Hepatocyte (in vitro differentiated cells): ENCODE measurements around the gene SLC5A4. TPM values are rescaled to one million over a fixed set of nuclear protein-coding genes. Genes with fewer than 3 reads are reported as not detected.

Experiments
- DNase-seq: peaks from one replicate; pipeline ENCODE4 v3.0.0-alpha.2; 2016; ENCODE audit warnings: low spot score
- H2AFZ ChIP-seq: fragments of 200-600 bp; sonication (generic); 2 replicates; pipeline ENCODE4 v1.6.0; 2016; ENCODE audit warnings: antibody characterized with exemption, mild to moderate bottlenecking
- H3K27ac ChIP-seq: fragments of 200-600 bp; sonication (generic); 2 replicates; pipeline ENCODE4 v1.5.1; 2016; ENCODE audit warnings: mild to moderate bottlenecking
- H3K27me3 ChIP-seq: fragments of 200-600 bp; sonication (generic); 2 replicates; pipeline ENCODE4 v1.6.1; 2016
- H3K36me3 ChIP-seq: fragments of 200-600 bp; sonication (generic); replicated peaks from 2 replicates; pipeline ENCODE4 v1.5.1; 2016; ENCODE audit warnings: low read depth; ENCODE audit not compliant: insufficient read depth
- H3K4me1 ChIP-seq: fragments of 200-600 bp; sonication (generic); 2 replicates; pipeline ENCODE4 v1.5.1; 2016; ENCODE audit warnings: mild to moderate bottlenecking, moderate library complexity; ENCODE audit not compliant: insufficient read depth
- H3K4me2 ChIP-seq: fragments of 200-600 bp; sonication (generic); 2 replicates; pipeline ENCODE4 v1.6.0; 2016
- H3K4me3 ChIP-seq: fragments of 200-600 bp; sonication (generic); 2 replicates; pipeline ENCODE4 v1.5.1; 2016; ENCODE audit warnings: mild to moderate bottlenecking
- H3K79me2 ChIP-seq: fragments of 200-600 bp; sonication (generic); 2 replicates; pipeline ENCODE4 v1.6.0; 2017; ENCODE audit warnings: mild to moderate bottlenecking
- H3K9me2 ChIP-seq: fragments of 200-600 bp; sonication (generic); replicated peaks from 2 replicates; pipeline ENCODE4 v1.6.0; 2017; ENCODE audit warnings: mild to moderate bottlenecking; ENCODE audit not compliant: insufficient read depth
- H3K9me3 ChIP-seq: fragments of 200-600 bp; sonication (generic); 2 replicates; pipeline ENCODE4 v1.5.1; 2016; ENCODE audit warnings: low read depth, mild to moderate bottlenecking
- H4K20me1 ChIP-seq: fragments of 200-600 bp; sonication (generic); 2 replicates; pipeline ENCODE4 v1.6.0; 2016; ENCODE audit warnings: mild to moderate bottlenecking; ENCODE audit not compliant: insufficient read depth, poor library complexity, severe bottlenecking
- EZH2 ChIP-seq: fragments of 200-600 bp; sonication (generic); IDR thresholded peaks from 2 replicates; pipeline ENCODE4 v1.6.1; 2016; ENCODE audit warnings: antibody characterized with exemption, mild to moderate bottlenecking, borderline replicate concordance
- EZH2phosphoT487 ChIP-seq: fragments of 200-600 bp; sonication (generic); IDR thresholded peaks from one replicate; pipeline ENCODE4 v1.6.1; 2018; ENCODE audit warnings: antibody characterized with exemption, mild to moderate bottlenecking, low read depth, moderate library complexity; ENCODE audit not compliant: unreplicated experiment, severe bottlenecking
- WGBS: methylation state at CpG from one replicate; pipeline ENCODE4 v1.1.6; 2016; ENCODE audit warnings: low lambda C conversion rate; ENCODE audit errors: missing lambda C conversion rate; 5-methylcytosine and 5-hydroxymethylcytosine counted together
- polyA plus RNA-seq: library from polyadenylated mRNA; unstranded; fragments of >200 nt; fragmentation: Nextera tagmentation; extraction: Ambion mirVana; gene quantifications from 2 replicates; pipeline ENCODE4 v1.2.1, GENCODE V29; 2016
- total RNA-seq: library from RNA; depleted of rRNA; stranded (reverse); fragments of >200 nt; gene quantifications from 2 replicates; pipeline ENCODE4 v1.2.3, GENCODE V29; 2014
- TF ChIP-seq, protein P1 (sequence below): fragments of 200-600 bp; sonication (generic); IDR thresholded peaks from 2 replicates; pipeline ENCODE4 v1.5.1; 2016; ENCODE audit warnings: antibody characterized with exemption, mild to moderate bottlenecking; ENCODE audit not compliant: poor library complexity

The SLC5A4 gene
- total and polyA plus RNA-seq, 2 experiments from 2014 or later: 0.47 TPM; not detected in 1

DNA sequence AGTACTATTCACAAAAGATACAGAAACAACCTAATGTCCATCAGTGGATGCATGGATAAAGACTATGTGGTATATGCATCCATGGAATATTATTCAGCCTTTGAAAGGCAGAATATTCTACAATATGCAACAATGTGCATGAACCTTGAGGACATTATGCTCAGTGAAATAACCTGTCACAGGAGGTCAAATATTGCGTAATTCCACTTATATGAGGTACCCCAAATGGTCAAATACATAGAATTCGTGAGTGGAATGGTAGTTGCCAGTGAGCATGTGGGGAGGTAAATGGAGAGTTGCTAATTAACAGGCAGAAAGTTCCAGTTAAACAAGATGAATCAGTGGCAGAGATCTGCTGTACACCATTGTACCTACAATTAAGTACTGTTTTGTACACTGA, 3.6 kb upstream of the SLC5A4 start:
- WGBS: 61% methylated on average over 2 of the region's 2 CpGs
- TF ChIP-seq EZH2 (no peak), EZH2phosphoT487 (no peak)
- TF ChIP-seq, protein P1, sequence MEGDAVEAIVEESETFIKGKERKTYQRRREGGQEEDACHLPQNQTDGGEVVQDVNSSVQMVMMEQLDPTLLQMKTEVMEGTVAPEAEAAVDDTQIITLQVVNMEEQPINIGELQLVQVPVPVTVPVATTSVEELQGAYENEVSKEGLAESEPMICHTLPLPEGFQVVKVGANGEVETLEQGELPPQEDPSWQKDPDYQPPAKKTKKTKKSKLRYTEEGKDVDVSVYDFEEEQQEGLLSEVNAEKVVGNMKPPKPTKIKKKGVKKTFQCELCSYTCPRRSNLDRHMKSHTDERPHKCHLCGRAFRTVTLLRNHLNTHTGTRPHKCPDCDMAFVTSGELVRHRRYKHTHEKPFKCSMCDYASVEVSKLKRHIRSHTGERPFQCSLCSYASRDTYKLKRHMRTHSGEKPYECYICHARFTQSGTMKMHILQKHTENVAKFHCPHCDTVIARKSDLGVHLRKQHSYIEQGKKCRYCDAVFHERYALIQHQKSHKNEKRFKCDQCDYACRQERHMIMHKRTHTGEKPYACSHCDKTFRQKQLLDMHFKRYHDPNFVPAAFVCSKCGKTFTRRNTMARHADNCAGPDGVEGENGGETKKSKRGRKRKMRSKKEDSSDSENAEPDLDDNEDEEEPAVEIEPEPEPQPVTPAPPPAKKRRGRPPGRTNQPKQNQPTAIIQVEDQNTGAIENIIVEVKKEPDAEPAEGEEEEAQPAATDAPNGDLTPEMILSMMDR: no peak
- no peak overlapping the region for H3K27ac ChIP-seq

DNA sequence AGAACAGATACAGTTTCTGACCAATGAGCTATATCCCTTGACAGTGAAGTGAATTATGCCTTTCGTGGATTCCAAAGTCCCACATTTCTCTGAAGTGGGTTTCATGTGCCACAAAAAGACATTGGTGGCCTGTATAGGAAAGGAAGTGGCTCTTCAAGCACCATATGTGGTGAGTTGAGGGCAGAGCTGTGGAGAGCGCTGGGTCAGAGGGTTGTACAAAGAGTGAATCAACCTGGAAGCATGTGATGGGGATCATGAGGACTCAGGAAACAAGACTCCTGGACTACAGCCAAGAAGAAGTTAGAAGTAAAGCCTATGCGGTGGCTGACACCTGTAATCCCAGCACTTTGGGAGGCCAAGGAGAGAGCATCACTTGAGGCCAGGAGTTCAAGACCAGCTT, 579 bp upstream of the SLC5A4 start:
- Histone ChIP-seq H3K36me3 (no peaks in the 10 kb centered on the region), H2AFZ (no peak overlapping the region), H4K20me1 (no peaks in the 10 kb centered on the region), H3K9me3 (no peaks in the 10 kb centered on the region), H3K27me3 (no peaks in the 10 kb centered on the region), H3K79me2 (no peaks in the 10 kb centered on the region), H3K27ac (no peak overlapping the region), H3K9me2 (no peaks in the 10 kb centered on the region), H3K4me1 (no peaks in the 10 kb centered on the region), H3K4me2 (no peak overlapping the region), H3K4me3 (no peak overlapping the region)
- 89% methylated on average over 3 of the region's 3 CpGs for WGBS
- peak; percentile 19 for DNase-seq
- no peak for TF ChIP-seq EZH2
- TF ChIP-seq EZH2phosphoT487: no peak
- TF ChIP-seq, protein P1: no peak

More for the DNA sequence above, 3.6 kb upstream of the SLC5A4 start:
- no peak overlapping the region for H3K4me2 ChIP-seq
- no peaks in the 10 kb centered on the region for H3K27me3 ChIP-seq
- H4K20me1 ChIP-seq: no peaks in the 10 kb centered on the region
- no peaks in the 10 kb centered on the region for H3K79me2 ChIP-seq
- DNase-seq: no peak
- no peaks in the 10 kb centered on the region for H3K9me2 ChIP-seq
- no peak overlapping the region for H2AFZ ChIP-seq
- H3K36me3 ChIP-seq: no peaks in the 10 kb centered on the region
- H3K4me3 ChIP-seq: no peak overlapping the region
- no peaks in the 10 kb centered on the region for H3K4me1 ChIP-seq
- no peaks in the 10 kb centered on the region for H3K9me3 ChIP-seq

DNA sequence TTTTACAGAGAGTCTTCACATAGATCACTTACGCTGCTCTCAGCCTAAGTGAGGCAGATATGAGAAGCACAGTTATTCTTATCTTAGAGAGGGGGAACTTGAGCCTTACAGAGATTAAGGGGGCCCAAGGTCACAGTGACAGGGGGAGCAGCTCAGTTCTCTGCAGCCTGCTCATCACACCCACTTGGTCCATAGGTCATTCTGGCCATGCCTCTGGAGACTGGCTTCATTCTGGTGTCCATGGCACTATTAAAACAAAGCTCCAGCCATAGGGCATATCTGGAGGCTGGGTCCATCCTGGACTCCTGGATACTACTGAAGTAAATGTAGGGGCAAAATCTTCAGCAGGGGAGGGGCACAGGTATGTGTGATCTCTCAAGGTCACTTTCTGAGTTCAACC, 5.9 kb downstream of the SLC5A4 start:
- Histone ChIP-seq H3K4me2 (no peak overlapping the region), H3K36me3 (no peaks in the 10 kb centered on the region), H3K9me3 (no peaks in the 10 kb centered on the region), H3K27me3 (no peaks in the 10 kb centered on the region), H3K27ac (no peak overlapping the region), H3K9me2 (no peaks in the 10 kb centered on the region), H3K79me2 (no peaks in the 10 kb centered on the region), H2AFZ (no peak overlapping the region), H3K4me3 (no peak overlapping the region), H4K20me1 (no peaks in the 10 kb centered on the region), H3K4me1 (peaks cover 18% of the 10 kb centered on the region)
- no peak for DNase-seq
- WGBS: 77% methylated on average over 1 of the region's 1 CpG
- TF ChIP-seq EZH2phosphoT487: no peak
- no peak for TF ChIP-seq EZH2
- TF ChIP-seq, protein P1: no peak

DNA sequence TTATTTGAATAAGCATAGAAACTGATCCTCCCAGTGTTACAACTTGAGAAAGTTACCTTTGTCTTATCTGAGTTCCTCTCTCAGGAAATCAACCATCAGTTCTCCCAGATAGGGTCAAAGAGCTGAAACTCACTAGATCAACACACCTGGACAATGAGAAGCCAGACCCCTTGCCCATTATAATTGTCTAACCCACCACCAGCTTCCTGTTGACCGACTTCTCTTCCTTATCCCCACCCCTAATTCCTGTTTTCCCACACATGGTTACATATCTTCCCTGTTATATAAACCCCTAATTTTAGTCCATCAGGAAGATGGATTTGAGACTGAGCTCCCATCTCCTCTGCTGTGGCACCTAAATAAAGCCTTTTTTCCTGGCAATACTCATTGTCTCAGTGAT, 6.9 kb downstream of the SLC5A4 start:
- Histone ChIP-seq H3K9me2 (no peaks in the 10 kb centered on the region), H4K20me1 (no peaks in the 10 kb centered on the region), H3K79me2 (no peaks in the 10 kb centered on the region), H3K9me3 (no peaks in the 10 kb centered on the region), H3K4me1 (peaks cover 18% of the 10 kb centered on the region), H3K27me3 (no peaks in the 10 kb centered on the region), H3K4me2 (no peak overlapping the region), H2AFZ (no peak overlapping the region), H3K27ac (no peak overlapping the region), H3K4me3 (no peak overlapping the region), H3K36me3 (no peaks in the 10 kb centered on the region)
- DNase-seq: no peak
- TF ChIP-seq EZH2 (no peak), EZH2phosphoT487 (no peak)
- TF ChIP-seq, protein P1: no peak
- 59% methylated on average over 1 of the region's 1 CpG for WGBS
